ENCODE measurements around the gene TMEM196. TPM values are rescaled to one million over a fixed set of nuclear protein-coding genes. Genes with fewer than 3 reads are reported as not detected.

Gene TMEM196
- total and polyA plus RNA-seq, 3 donors from 2014 or later = 0.12 TPM; not detected in 2

- Histone ChIP-seq H3K9me3 (no peaks in the 10 kb centered on the region), H3K36me3 (ENCODE audit: low read depth, missing control alignments) (no peaks in the 10 kb centered on the region), H3K4me3 (no peak overlapping the region), H3K27me3 (no peaks in the 10 kb centered on the region), H3K4me1 (no peaks in the 10 kb centered on the region), H3K27ac (no peak overlapping the region)
- WGBS, 2 donors = 59 to 65% methylated on average over 1 of the region's 1 CpG
- DNase-seq = no peak
- intact Hi-C loops (cut with DNase I; ENCODE audit: low total_unique reads) = no loop called here
- TF ChIP-seq POLR2A (IDR thresholded peaks at IDR 0.05) = no peak
- no peak for TF ChIP-seq CTCF (IDR thresholded peaks at IDR 0.05)
Observed at GRCh38 chr7:19811386-19811785, 38.0 kb upstream of the TMEM196 start.

GRCh38 chr7:19798986-19799385 lies 25.6 kb upstream of the TMEM196 start:
- no peaks in the 10 kb centered on the region for H3K36me3 ChIP-seq (ENCODE audit: low read depth, missing control alignments)
- TF ChIP-seq CTCF (IDR thresholded peaks at IDR 0.05) (no peak), POLR2A (IDR thresholded peaks at IDR 0.05) (no peak)
- H3K9me3 ChIP-seq = no peaks in the 10 kb centered on the region
- H3K4me1 ChIP-seq = no peaks in the 10 kb centered on the region
- no peak overlapping the region for H3K4me3 ChIP-seq
- intact Hi-C loops (cut with DNase I; ENCODE audit: low total_unique reads) = no loop called here
- 75 to 81% methylated on average over 3 of the region's 3 CpGs for WGBS, 2 donors
- DNase-seq = no peak
- H3K27ac ChIP-seq = no peak overlapping the region
- H3K27me3 ChIP-seq = no peaks in the 10 kb centered on the region

DNA sequence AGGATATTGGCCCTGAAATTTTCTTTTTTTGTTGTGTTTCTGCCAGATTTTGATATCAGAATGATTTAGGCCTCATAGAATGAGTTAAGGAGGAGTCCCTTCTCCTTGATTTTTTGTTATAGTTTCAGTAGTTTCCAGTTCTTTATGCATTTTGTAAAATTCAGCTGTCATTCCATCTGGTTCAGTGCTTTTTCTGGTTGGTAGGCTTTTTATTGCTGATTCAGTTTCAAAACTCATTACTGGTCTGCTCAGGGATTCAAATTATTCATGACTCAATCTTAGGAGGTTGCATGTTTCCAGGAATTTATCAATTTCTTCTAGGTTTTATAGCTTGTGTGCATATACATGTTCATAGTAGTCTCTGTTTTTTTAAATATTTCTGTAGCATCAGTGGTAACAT lies 10.1 kb upstream of the TMEM196 start:
- Histone ChIP-seq H3K9me3 (no peaks in the 10 kb centered on the region), H3K36me3 (ENCODE audit: low read depth, missing control alignments) (no peaks in the 10 kb centered on the region), H3K4me1 (no peaks in the 10 kb centered on the region), H3K4me3 (no peak overlapping the region), H3K27me3 (no peaks in the 10 kb centered on the region), H3K27ac (no peak overlapping the region)
- intact Hi-C loops (cut with DNase I; ENCODE audit: low total_unique reads) = no loop called here
- DNase-seq = no peak
- no peak for TF ChIP-seq CTCF (IDR thresholded peaks at IDR 0.05)
- TF ChIP-seq POLR2A (IDR thresholded peaks at IDR 0.05) = no peak

- Histone ChIP-seq H3K4me3 (no peak overlapping the region), H3K4me1 (peaks cover 7% of the 10 kb centered on the region), H3K36me3 (ENCODE audit: low read depth, missing control alignments) (no peaks in the 10 kb centered on the region), H3K27me3 (no peaks in the 10 kb centered on the region), H3K9me3 (no peaks in the 10 kb centered on the region), H3K27ac (no peak overlapping the region)
- intact Hi-C loops (cut with DNase I; ENCODE audit: low total_unique reads) = no loop called here
- TF ChIP-seq CTCF (IDR thresholded peaks at IDR 0.05) = no peak
- no peak for TF ChIP-seq POLR2A (IDR thresholded peaks at IDR 0.05)
- DNase-seq = no peak
- WGBS, 2 donors = 78 to 84% methylated on average over 4 of the region's 4 CpGs
Observed at GRCh38 chr7:19776981-19777380, 3.6 kb upstream of the TMEM196 start.

- no peaks in the 10 kb centered on the region for H3K27me3 ChIP-seq
- TF ChIP-seq CTCF (IDR thresholded peaks at IDR 0.05) (no peak), POLR2A (IDR thresholded peaks at IDR 0.05) (no peak)
- peaks cover 7% of the 10 kb centered on the region for H3K4me1 ChIP-seq
- H3K4me3 ChIP-seq = no peak overlapping the region
- no peak overlapping the region for H3K27ac ChIP-seq
- no peak for DNase-seq
- WGBS, 2 donors = 90 to 97% methylated on average over 1 of the region's 1 CpG
- H3K36me3 ChIP-seq (ENCODE audit: low read depth, missing control alignments) = no peaks in the 10 kb centered on the region
- no peaks in the 10 kb centered on the region for H3K9me3 ChIP-seq
- intact Hi-C loops (cut with DNase I; ENCODE audit: low total_unique reads) = no loop called here
Observed at GRCh38 chr7:19775578-19775977, 2.2 kb upstream of the TMEM196 start.

Data from testis (tissue), 3 donors.